22Rv1 (cell line): ENCODE measurements around the gene KIAA0232.

ENCODE experiments used
- H3K27ac ChIP-seq: fragments of 450-650 bp; 2 replicates; pipeline ENCODE4 v1.5.1; 2017
- CTCF ChIP-seq: fragments of 450-650 bp; IDR thresholded peaks from 2 replicates; pipeline ENCODE4 v1.5.1; 2017; ENCODE audit warnings: mild to moderate bottlenecking
- ZFX ChIP-seq: fragments of 450-650 bp; IDR thresholded peaks from 2 replicates; pipeline ENCODE4 v1.6.1; 2017; ENCODE audit warnings: antibody characterized with exemption, borderline replicate concordance

The KIAA0232 gene

DNA sequence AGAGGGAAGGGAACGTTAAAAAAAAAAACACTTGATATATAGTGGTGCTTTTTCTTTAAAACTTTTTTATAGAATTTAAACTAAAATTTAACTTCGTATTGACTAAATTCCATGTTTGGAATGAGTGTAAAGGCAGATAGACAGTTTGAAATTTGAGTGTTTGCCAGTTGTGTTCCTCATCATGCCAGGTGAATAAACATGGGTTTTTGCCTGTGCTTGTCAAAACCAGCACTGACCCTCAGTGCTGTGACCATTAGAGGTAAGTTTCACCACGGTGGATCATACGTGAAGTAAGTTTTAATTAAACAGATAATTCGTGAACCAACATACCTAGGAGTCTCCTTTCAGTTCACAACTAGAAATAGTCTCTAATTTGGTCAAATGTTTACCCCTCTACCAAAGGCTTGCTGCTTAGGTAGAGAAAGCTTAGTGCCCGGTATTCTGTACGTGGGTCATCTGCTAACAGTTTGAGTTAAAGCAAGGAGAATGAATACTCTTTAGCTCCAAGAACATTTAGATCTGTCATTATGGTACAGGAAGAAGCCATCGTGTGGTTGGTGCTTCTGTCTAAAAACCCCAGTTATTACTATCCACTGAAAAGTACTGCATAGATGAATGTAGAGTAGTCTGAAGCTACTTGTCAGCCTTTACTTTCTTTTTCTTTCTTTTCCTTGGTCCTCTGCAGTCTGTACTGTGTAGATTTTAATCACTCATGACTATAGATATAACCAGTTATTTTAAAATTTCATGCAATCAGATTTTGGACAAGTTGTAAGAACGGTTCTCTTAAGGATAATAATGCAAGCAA lies 32.7 kb downstream of the KIAA0232 start:
- no peak overlapping the region for H3K27ac ChIP-seq
- no peak for TF ChIP-seq ZFX
- no peak for TF ChIP-seq CTCF

DNA sequence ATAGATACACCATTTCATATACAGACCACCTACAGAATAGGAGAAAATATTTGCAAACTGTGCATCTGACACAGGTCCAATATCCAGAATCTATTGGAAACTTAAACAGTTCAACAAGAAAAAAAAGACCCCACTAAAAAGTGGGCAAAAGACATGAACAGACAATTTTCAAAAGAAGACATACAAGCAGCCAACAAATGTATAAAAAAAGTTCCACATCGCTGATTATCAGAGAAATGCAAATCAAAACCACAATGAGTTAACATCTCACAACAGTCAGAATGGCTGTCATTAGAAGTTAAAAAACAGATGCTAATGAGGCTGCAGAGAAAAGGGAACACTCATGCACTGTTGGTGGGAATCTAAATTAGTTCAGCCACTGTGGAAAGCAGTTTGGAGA lies 36.8 kb downstream of the KIAA0232 start:
- TF ChIP-seq CTCF: no peak
- no peak for TF ChIP-seq ZFX
- H3K27ac ChIP-seq: no peak overlapping the region

DNA sequence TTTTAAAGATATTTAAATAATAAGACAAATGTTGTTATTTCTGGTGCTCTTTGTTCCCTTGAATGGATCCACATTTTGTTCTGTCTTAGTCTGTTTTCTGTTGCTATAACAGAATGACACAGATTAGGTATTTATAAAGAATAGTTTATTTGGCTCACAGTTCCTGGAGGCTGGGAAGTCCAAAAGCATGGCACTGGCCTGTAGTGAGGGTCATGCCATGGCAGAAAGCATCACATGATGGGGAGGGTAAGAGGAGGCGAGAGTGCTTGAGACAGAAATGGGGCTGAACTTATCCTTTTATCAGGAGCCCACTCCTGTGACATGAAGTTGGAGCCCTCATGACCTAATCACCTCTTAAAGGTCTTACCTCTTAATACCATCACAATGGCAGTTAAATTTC lies 38.2 kb downstream of the KIAA0232 start:
- H3K27ac ChIP-seq: no peak overlapping the region
- TF ChIP-seq CTCF (no peak), ZFX (no peak)

DNA sequence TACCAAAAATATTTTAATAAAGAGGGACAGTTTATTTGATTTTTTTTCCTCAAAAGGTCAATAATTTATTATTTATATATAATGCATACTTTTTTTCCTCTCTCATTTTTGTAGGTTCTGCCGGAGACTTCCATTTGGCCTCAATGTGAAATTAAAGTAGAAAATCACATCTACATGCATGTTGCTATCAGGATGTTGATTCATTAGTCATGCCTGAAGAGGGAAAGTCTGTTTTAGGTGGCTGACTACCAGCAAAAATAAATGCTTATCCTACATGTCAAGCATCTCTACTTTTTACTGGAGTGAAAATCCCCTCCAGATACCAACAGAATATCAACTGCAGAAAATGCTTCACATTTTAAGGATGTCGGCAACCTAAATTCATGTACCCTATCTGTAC lies 41.5 kb downstream of the KIAA0232 start:
- TF ChIP-seq ZFX (no peak), CTCF (no peak)
- H3K27ac ChIP-seq: no peak overlapping the region

DNA sequence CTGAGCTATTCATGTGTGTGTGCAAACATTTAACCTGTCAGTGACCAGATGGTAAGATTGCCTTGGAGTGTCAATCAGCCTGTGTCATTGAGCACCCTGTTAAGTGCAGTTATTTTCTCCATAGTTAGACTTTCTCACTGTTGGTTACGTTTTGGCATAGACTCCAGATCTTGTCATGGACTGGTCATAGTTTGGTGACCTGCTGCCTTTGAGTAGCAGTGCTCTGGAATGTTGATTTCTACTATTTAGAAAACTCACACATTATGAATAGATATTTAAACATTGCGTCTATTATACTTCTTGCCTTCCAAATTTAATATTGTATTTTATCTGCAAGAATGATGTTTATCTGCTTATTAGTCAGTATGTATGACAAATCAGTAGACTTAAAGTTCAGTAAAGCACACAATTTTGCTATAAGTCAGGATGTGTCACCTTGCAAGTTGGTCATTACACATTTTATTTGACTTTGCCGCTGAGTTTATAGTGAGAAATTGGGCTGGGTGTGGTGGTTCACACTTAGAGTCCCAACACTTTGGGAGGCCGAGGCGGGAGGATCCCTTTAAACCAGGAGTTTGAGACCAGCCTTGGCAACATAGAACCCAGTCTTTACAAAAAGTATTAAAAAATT lies 42.4 kb downstream of the KIAA0232 start:
- H3K27ac ChIP-seq: no peak overlapping the region
- TF ChIP-seq ZFX (no peak), CTCF (no peak)

DNA sequence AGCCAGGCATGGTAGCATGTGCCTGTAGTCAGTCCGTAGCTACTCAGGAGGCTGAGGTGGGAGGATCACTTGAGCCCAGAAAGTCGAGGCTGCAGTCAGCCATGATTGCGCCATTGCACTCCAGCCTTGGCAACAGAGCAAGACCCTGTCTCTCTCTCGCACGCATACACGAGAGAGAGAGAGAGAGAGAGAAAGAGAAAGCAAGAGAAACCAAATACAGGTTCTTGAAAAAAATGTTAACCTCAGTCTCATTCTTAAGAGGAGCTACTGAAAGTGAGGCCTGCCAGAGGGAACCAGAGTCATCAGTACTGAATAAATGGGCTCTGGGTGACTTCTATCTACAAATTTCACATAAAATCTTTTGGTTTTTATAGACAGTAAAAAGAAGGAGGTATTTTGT lies 42.9 kb downstream of the KIAA0232 start:
- no peak for TF ChIP-seq CTCF
- no peak for TF ChIP-seq ZFX

DNA sequence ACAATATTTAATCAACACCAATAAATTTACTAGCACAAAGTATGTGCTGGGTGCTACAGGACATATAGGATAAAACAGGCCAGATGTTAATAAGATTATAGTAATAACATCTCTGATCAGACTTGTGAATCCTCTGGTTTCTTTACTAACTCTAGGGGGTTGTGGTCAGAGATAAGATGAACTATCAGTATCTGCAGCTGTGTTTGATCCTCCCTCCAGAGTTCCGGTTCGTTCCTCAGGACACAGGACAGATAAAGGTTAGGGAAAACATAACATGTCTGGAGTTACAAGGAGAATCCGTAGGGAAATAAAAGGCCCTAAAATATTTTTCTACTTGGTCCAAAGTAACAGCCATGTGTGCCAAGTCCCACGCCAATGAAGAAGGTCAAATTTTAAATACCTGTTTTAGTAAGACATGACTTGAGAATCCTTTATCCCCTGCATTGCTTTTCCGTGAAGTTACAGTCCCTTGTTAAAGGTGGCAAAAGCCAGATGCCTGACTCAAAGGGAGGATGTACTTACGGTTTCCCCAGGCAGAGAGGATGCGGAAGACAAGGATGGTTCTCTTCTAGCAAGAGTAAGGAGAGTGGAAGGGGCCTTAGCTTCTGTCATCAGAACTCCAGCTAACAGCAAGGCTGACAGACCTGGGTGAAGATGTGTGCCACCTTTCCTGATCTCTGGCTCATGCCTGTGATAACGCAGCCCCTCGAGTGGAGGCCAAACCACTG lies 44.4 kb downstream of the KIAA0232 start:
- TF ChIP-seq ZFX (no peak), CTCF (no peak)
- no peak overlapping the region for H3K27ac ChIP-seq

More for the DNA sequence above, 42.9 kb downstream of the KIAA0232 start:
- no peak overlapping the region for H3K27ac ChIP-seq
